GM23338 (cell line): ENCODE data around the gene EPHX1. TPM values are rescaled to one million over a fixed set of nuclear protein-coding genes. Genes with fewer than 3 reads are reported as not detected.
A peak's percentile ranks its signal among the peaks of the same experiment; 100 is the strongest.

Source experiments
- ATAC-seq: fragments of 200-7000 bp; cut with Tn5 transposase; 3 replicates; pipeline ENCODE4 v1.9.1; 2020
- DNase-seq: peaks from one replicate; pipeline ENCODE4 v3.0.0-alpha.2; 2015; ENCODE audit warnings: low spot score
- H2AFZ ChIP-seq: fragments of 200-600 bp; sonication (generic); 2 replicates; pipeline ENCODE4 v1.8.0; 2016; ENCODE audit warnings: antibody characterized with exemption, mild to moderate bottlenecking, moderate library complexity
- H3F3A ChIP-seq: fragments of 200-600 bp; sonication (generic); replicated peaks from 2 replicates; pipeline ENCODE4 v1.8.0; 2017; ENCODE audit warnings: antibody characterized with exemption, mixed run types, low read depth
- H3K27ac ChIP-seq: fragments of 200-600 bp; sonication (generic); 2 replicates; pipeline ENCODE4 v1.6.1; 2016; ENCODE audit warnings: low read depth
- H3K27me3 ChIP-seq: fragments of 200-600 bp; sonication (generic); 2 replicates; pipeline ENCODE4 v1.8.0; 2016; ENCODE audit warnings: mild to moderate bottlenecking, mixed run types, moderate library complexity; ENCODE audit not compliant: insufficient read depth
- H3K36me3 ChIP-seq: fragments of 200-600 bp; sonication (generic); 2 replicates; pipeline ENCODE4 v1.8.0; 2016; ENCODE audit warnings: mild to moderate bottlenecking; ENCODE audit not compliant: insufficient read depth
- H3K4me1 ChIP-seq: fragments of 200-600 bp; sonication (generic); 2 replicates; pipeline ENCODE4 v1.8.0; 2016; ENCODE audit warnings: mild to moderate bottlenecking, moderate library complexity; ENCODE audit not compliant: insufficient read depth
- H3K4me2 ChIP-seq: fragments of 200-600 bp; sonication (generic); 2 replicates; pipeline ENCODE4 v1.7.1; 2017; ENCODE audit warnings: mixed run types
- H3K4me3 ChIP-seq: fragments of 200-600 bp; sonication (generic); 2 replicates; pipeline ENCODE4 v1.6.1; 2016; ENCODE audit warnings: mixed run types
- H3K79me2 ChIP-seq: fragments of 200-600 bp; sonication (generic); replicated peaks from 2 replicates; pipeline ENCODE4 v1.8.0; 2017; ENCODE audit warnings: mild to moderate bottlenecking; ENCODE audit not compliant: insufficient read depth
- H3K9me2 ChIP-seq: fragments of 200-600 bp; sonication (generic); 2 replicates; pipeline ENCODE4 v1.8.0; 2017; ENCODE audit not compliant: insufficient read depth
- H4K20me1 ChIP-seq: fragments of 200-600 bp; sonication (generic); replicated peaks from 2 replicates; pipeline ENCODE4 v1.8.0; 2017; ENCODE audit warnings: mild to moderate bottlenecking; ENCODE audit not compliant: insufficient read depth
- H3K27ac Mint-ChIP-seq: 2 replicates; pipeline ENCODE4 v1.8.0; 2020; ENCODE audit warnings: inconsistent platforms, mild to moderate bottlenecking, moderate library complexity, mixed read lengths
- H3K27me3 Mint-ChIP-seq: 3 replicates; pipeline ENCODE4 v1.8.0; 2022; ENCODE audit warnings: low read depth, mild to moderate bottlenecking, moderate library complexity, mixed read lengths, inconsistent platforms; ENCODE audit not compliant: insufficient read depth, poor library complexity
- H3K36me3 Mint-ChIP-seq: 3 replicates; pipeline ENCODE4 v1.8.0; 2021; ENCODE audit warnings: low read depth, mild to moderate bottlenecking, inconsistent platforms, moderate library complexity, mixed read lengths
- H3K4me1 Mint-ChIP-seq: 3 replicates; pipeline ENCODE4 v1.8.0; 2020; ENCODE audit warnings: mild to moderate bottlenecking, inconsistent platforms, mixed read lengths
- H3K4me3 Mint-ChIP-seq: 3 replicates; pipeline ENCODE4 v1.8.0; 2021; ENCODE audit warnings: moderate library complexity, mild to moderate bottlenecking, inconsistent platforms, mixed read lengths
- H3K9me3 Mint-ChIP-seq: 3 replicates; pipeline ENCODE4 v1.8.0; 2020; ENCODE audit warnings: moderate library complexity, mild to moderate bottlenecking, inconsistent platforms, mixed read lengths
- CREB1 ChIP-seq: fragments of 250-450 bp; sonication (Bioruptor Pico); IDR thresholded peaks from 2 replicates; pipeline ENCODE4 v1.5.0; 2020; ENCODE audit warnings: low read depth, mild to moderate bottlenecking, moderate library complexity
- EZH2 ChIP-seq: fragments of 200-600 bp; sonication (generic); IDR thresholded peaks from one replicate; pipeline ENCODE4 v1.8.0; 2017; ENCODE audit warnings: antibody characterized with exemption, mild to moderate bottlenecking, low read depth; ENCODE audit not compliant: unreplicated experiment
- EZH2phosphoT487 ChIP-seq: fragments of 200-600 bp; sonication (generic); IDR thresholded peaks from one replicate; pipeline ENCODE4 v1.8.1; 2018; ENCODE audit warnings: antibody characterized with exemption; ENCODE audit not compliant: unreplicated experiment
- NANOG ChIP-seq: IDR thresholded peaks from 2 replicates; pipeline ENCODE4 v1.6.1; 2016; ENCODE audit warnings: antibody characterized with exemption, borderline replicate concordance
- STAT1 ChIP-seq: IDR thresholded peaks from one replicate; pipeline ENCODE4 v1.6.1; 2016; ENCODE audit warnings: antibody characterized with exemption; ENCODE audit not compliant: unreplicated experiment
- ZNF114 ChIP-seq: fragments of 250-450 bp; sonication (Bioruptor Pico); IDR thresholded peaks from 2 replicates; pipeline ENCODE4 v1.5.0; 2020; ENCODE audit warnings: mild to moderate bottlenecking, moderate library complexity
- ZNF331 ChIP-seq: fragments of 250-450 bp; sonication (Bioruptor Pico); IDR thresholded peaks from 2 replicates; pipeline ENCODE4 v1.5.0; 2020; ENCODE audit warnings: low read depth, mild to moderate bottlenecking, moderate library complexity
- polyA plus RNA-seq: library from polyadenylated mRNA; unstranded; fragments of >200 nt; fragmentation: Nextera tagmentation; extraction: Ambion mirVana; gene quantifications from 2 replicates; pipeline ENCODE4 v1.2.1, GENCODE V29; 2016
- total RNA-seq: library from RNA; depleted of rRNA; stranded (reverse); fragments of >200 nt; shearing (Covaris generic); gene quantifications from 2 replicates; pipeline ENCODE4 v1.2.3, GENCODE V29; 2014
- TF ChIP-seq, protein P1 (sequence below), 2 experiments: fragments of 200-600 bp in 1 of 2; sonication (generic) in 1 of 2; conservative IDR thresholded peaks; 2 replicates each; pipeline versions ENCODE4 v1.5.1 to v1.6.1; 2016 to 2017; ENCODE audit warnings: antibody characterized with exemption in 2 of 2, low read depth in 2 of 2, mild to moderate bottlenecking in 2 of 2, moderate library complexity in 1 of 2
- TF ChIP-seq, protein P2 (sequence below): fragments of 250-450 bp; sonication (Bioruptor Pico); IDR thresholded peaks from 2 replicates; pipeline ENCODE4 v1.5.0; 2020; ENCODE audit warnings: mild to moderate bottlenecking, moderate library complexity
- TF ChIP-seq, protein P3 (sequence below): IDR thresholded peaks from one replicate; pipeline ENCODE4 v1.6.1; 2018; ENCODE audit warnings: antibody characterized with exemption; ENCODE audit not compliant: unreplicated experiment

EPHX1 gene
- total and polyA plus RNA-seq, 2 experiments from 2014 or later = 15.3 to 46.5 TPM

DNA sequence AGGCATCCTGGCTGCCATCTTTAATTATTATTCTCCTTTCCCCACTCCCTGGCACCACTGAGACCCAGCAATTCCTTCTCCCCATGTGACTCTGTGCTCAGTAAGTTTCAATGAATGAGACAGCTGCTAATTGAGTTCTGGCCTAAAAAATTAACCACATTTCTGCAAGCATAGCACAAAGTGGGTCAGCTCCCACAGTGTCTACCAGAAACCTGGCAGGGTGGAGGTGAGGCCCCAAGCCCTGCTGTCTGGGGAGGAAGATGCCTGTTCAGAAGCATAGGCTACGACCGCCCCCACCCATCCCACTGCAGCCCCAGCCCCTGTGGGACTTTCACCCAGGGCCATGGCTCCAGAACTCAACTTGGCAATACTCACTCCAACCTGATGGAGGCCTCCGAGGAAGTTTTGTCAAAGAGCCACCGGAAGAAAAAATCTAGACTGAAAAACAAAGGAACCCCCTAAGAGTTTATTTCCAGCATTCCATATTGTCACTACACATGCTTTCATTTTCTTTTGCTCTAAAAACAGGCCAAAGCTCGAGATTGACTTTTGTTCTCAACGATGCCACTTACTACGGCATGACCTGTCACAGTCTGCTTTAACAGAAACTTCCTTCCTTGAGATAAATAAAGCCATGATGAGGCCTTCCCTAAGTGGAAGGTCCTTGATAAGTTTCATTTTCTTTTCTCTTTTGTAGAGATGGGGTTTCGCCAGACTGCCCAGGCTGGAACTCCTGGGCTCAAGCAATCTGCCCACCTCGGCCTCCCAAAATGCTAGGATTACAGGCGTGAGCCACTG is 45.8 kb downstream of the EPHX1 start:
- Histone ChIP-seq H3K4me1 (no peaks in the 10 kb centered on the region), H3K36me3 (peaks cover 59% of the 10 kb centered on the region), H2AFZ (no peak overlapping the region), H3K4me2 (no peak overlapping the region), H3F3A (no peaks in the 10 kb centered on the region; the same call in 1 of the 2 replicates), H3K9me2 (no peaks in the 10 kb centered on the region), H3K27ac (no peak overlapping the region), H3K79me2 (no peaks in the 10 kb centered on the region), H4K20me1 (peaks cover 9% of the 10 kb centered on the region), H3K4me3 (no peak overlapping the region), H3K27me3 (no peaks in the 10 kb centered on the region)
- ATAC-seq (peak; percentile 64), DNase-seq (no peak)
- peaks cover 2% of the 10 kb centered on the region for H3K27me3 Mint-ChIP-seq
- TF ChIP-seq, protein P1, sequence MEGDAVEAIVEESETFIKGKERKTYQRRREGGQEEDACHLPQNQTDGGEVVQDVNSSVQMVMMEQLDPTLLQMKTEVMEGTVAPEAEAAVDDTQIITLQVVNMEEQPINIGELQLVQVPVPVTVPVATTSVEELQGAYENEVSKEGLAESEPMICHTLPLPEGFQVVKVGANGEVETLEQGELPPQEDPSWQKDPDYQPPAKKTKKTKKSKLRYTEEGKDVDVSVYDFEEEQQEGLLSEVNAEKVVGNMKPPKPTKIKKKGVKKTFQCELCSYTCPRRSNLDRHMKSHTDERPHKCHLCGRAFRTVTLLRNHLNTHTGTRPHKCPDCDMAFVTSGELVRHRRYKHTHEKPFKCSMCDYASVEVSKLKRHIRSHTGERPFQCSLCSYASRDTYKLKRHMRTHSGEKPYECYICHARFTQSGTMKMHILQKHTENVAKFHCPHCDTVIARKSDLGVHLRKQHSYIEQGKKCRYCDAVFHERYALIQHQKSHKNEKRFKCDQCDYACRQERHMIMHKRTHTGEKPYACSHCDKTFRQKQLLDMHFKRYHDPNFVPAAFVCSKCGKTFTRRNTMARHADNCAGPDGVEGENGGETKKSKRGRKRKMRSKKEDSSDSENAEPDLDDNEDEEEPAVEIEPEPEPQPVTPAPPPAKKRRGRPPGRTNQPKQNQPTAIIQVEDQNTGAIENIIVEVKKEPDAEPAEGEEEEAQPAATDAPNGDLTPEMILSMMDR (conservative IDR thresholded peaks at IDR 0.05; ENCODE audit: low read depth in 2 of 2) = no peak
- TF ChIP-seq EZH2 = no peak
- H3K4me1 Mint-ChIP-seq = no peaks in the 10 kb centered on the region
- peaks cover 80% of the 10 kb centered on the region for H3K36me3 Mint-ChIP-seq
- H3K27ac Mint-ChIP-seq = no peak overlapping the region
- H3K9me3 Mint-ChIP-seq = peaks cover 13% of the 10 kb centered on the region
- H3K4me3 Mint-ChIP-seq = no peak overlapping the region

DNA sequence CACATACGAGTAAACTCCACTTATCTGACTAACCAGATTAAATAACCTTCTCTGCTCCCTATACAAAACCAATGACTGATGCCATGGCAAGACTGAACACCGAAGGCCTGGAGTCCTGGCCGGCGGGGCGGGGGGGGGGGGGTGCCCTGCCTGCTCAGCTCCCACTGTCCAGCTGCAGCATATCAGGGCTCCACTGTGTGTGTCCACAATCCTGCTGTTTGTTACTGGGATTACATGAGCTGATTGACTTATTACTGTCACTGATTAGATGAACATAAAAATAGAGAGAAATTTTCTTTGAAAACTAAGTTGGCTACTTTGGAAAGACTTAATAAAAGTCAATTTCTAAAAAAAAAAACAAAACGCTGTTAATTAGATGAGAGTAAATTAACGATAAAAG is 47.3 kb downstream of the EPHX1 start:
- Histone ChIP-seq H3K27ac (no peak overlapping the region), H4K20me1 (peaks cover 9% of the 10 kb centered on the region), H3K4me1 (no peaks in the 10 kb centered on the region), H3K27me3 (no peaks in the 10 kb centered on the region), H2AFZ (no peak overlapping the region), H3K4me3 (no peak overlapping the region), H3K79me2 (no peaks in the 10 kb centered on the region), H3K4me2 (no peak overlapping the region), H3K9me2 (no peaks in the 10 kb centered on the region), H3K36me3 (peaks cover 55% of the 10 kb centered on the region), H3F3A (no peaks in the 10 kb centered on the region; the same call in 1 of the 2 replicates)
- H3K36me3 Mint-ChIP-seq = peaks cover 80% of the 10 kb centered on the region
- H3K27me3 Mint-ChIP-seq = peaks cover 4% of the 10 kb centered on the region
- H3K27ac Mint-ChIP-seq = no peak overlapping the region
- H3K4me1 Mint-ChIP-seq = no peaks in the 10 kb centered on the region
- no peak overlapping the region for H3K4me3 Mint-ChIP-seq
- H3K9me3 Mint-ChIP-seq = no peaks in the 10 kb centered on the region
- ATAC-seq = no peak
- no peak for DNase-seq
- TF ChIP-seq NANOG = no peak
- no peak for TF ChIP-seq CREB1
- TF ChIP-seq STAT1 = no peak
- no peak for TF ChIP-seq ZNF331
- TF ChIP-seq, protein P2, sequence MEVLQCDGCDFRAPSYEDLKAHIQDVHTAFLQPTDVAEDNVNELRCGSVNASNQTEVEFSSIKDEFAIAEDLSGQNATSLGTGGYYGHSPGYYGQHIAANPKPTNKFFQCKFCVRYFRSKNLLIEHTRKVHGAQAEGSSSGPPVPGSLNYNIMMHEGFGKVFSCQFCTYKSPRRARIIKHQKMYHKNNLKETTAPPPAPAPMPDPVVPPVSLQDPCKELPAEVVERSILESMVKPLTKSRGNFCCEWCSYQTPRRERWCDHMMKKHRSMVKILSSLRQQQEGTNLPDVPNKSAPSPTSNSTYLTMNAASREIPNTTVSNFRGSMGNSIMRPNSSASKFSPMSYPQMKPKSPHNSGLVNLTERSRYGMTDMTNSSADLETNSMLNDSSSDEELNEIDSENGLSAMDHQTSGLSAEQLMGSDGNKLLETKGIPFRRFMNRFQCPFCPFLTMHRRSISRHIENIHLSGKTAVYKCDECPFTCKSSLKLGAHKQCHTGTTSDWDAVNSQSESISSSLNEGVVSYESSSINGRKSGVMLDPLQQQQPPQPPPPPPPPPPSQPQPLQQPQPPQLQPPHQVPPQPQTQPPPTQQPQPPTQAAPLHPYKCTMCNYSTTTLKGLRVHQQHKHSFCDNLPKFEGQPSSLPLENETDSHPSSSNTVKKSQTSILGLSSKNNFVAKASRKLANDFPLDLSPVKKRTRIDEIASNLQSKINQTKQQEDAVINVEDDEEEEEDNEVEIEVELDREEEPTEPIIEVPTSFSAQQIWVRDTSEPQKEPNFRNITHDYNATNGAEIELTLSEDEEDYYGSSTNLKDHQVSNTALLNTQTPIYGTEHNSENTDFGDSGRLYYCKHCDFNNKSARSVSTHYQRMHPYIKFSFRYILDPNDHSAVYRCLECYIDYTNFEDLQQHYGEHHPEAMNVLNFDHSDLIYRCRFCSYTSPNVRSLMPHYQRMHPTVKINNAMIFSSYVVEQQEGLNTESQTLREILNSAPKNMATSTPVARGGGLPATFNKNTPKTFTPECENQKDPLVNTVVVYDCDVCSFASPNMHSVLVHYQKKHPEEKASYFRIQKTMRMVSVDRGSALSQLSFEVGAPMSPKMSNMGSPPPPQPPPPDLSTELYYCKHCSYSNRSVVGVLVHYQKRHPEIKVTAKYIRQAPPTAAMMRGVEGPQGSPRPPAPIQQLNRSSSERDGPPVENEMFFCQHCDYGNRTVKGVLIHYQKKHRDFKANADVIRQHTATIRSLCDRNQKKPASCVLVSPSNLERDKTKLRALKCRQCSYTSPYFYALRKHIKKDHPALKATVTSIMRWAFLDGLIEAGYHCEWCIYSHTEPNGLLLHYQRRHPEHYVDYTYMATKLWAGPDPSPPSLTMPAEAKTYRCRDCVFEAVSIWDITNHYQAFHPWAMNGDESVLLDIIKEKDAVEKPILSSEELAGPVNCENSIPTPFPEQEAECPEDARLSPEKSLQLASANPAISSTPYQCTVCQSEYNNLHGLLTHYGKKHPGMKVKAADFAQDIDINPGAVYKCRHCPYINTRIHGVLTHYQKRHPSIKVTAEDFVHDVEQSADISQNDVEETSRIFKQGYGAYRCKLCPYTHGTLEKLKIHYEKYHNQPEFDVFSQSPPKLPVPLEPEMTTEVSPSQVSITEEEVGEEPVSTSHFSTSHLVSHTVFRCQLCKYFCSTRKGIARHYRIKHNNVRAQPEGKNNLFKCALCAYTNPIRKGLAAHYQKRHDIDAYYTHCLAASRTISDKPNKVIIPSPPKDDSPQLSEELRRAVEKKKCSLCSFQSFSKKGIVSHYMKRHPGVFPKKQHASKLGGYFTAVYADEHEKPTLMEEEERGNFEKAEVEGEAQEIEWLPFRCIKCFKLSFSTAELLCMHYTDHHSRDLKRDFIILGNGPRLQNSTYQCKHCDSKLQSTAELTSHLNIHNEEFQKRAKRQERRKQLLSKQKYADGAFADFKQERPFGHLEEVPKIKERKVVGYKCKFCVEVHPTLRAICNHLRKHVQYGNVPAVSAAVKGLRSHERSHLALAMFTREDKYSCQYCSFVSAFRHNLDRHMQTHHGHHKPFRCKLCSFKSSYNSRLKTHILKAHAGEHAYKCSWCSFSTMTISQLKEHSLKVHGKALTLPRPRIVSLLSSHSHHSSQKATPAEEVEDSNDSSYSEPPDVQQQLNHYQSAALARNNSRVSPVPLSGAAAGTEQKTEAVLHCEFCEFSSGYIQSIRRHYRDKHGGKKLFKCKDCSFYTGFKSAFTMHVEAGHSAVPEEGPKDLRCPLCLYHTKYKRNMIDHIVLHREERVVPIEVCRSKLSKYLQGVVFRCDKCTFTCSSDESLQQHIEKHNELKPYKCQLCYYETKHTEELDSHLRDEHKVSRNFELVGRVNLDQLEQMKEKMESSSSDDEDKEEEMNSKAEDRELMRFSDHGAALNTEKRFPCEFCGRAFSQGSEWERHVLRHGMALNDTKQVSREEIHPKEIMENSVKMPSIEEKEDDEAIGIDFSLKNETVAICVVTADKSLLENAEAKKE (CRISPR knock-in tag) = no peak
- TF ChIP-seq, protein P3, sequence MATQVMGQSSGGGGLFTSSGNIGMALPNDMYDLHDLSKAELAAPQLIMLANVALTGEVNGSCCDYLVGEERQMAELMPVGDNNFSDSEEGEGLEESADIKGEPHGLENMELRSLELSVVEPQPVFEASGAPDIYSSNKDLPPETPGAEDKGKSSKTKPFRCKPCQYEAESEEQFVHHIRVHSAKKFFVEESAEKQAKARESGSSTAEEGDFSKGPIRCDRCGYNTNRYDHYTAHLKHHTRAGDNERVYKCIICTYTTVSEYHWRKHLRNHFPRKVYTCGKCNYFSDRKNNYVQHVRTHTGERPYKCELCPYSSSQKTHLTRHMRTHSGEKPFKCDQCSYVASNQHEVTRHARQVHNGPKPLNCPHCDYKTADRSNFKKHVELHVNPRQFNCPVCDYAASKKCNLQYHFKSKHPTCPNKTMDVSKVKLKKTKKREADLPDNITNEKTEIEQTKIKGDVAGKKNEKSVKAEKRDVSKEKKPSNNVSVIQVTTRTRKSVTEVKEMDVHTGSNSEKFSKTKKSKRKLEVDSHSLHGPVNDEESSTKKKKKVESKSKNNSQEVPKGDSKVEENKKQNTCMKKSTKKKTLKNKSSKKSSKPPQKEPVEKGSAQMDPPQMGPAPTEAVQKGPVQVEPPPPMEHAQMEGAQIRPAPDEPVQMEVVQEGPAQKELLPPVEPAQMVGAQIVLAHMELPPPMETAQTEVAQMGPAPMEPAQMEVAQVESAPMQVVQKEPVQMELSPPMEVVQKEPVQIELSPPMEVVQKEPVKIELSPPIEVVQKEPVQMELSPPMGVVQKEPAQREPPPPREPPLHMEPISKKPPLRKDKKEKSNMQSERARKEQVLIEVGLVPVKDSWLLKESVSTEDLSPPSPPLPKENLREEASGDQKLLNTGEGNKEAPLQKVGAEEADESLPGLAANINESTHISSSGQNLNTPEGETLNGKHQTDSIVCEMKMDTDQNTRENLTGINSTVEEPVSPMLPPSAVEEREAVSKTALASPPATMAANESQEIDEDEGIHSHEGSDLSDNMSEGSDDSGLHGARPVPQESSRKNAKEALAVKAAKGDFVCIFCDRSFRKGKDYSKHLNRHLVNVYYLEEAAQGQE = no peak
- no peak for TF ChIP-seq EZH2phosphoT487
- TF ChIP-seq ZNF114 (CRISPR knock-in tag) = no peak
